ENCODE results near the gene TMEM115. TPM values are rescaled to one million over a fixed set of nuclear protein-coding genes. Genes with fewer than 3 reads are reported as not detected.

Gene TMEM115
- total RNA-seq, 4 donors from 2014 or later = 14.0 to 75.5 (median 66.2) TPM

DNA sequence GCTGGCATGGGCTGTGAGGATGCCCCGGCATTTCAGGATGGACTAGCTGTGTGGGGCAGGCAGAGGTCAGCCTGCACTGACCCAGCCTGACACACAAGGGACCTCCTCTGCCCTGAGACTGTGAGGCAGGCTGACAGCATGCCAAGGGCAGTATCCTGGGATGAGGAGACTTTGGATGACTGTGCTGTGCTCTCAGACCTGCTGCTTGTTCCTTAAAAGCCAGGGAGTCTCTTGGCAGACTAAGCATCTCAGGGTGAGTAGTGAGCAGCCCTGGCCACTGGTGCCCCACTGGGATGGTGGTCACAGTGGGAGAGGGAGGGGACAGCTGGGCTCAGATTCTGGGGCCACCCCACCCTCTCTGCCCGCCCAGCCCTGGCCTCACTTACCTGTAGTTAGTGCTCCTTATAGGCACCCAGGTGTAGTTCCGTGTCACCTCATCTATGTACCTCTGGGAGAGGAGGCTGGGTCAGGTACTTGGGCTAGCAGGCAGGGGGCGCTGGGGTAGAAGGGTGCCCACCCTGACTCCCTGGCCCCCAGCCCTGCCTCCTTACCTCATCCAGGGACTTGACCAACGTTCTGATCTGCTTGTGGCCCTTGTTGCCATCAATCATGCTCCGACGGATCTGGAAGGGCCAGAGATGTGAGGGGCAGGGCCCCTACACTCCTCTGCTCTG, 16.1 kb upstream of the TMEM115 start:
- Histone ChIP-seq H3K9me3 (no peaks in the 10 kb centered on the region), H3K27me3 (no peaks in the 10 kb centered on the region), H3K4me3 (no peak overlapping the region), H3K27ac (no peak overlapping the region), H3K36me3 (no peaks in the 10 kb centered on the region), H3K4me1 (peaks cover 0 to 6% (median 0%) of the 10 kb centered on the region in 4 donors)
- no peak for DNase-seq
- TF ChIP-seq, protein P1, sequence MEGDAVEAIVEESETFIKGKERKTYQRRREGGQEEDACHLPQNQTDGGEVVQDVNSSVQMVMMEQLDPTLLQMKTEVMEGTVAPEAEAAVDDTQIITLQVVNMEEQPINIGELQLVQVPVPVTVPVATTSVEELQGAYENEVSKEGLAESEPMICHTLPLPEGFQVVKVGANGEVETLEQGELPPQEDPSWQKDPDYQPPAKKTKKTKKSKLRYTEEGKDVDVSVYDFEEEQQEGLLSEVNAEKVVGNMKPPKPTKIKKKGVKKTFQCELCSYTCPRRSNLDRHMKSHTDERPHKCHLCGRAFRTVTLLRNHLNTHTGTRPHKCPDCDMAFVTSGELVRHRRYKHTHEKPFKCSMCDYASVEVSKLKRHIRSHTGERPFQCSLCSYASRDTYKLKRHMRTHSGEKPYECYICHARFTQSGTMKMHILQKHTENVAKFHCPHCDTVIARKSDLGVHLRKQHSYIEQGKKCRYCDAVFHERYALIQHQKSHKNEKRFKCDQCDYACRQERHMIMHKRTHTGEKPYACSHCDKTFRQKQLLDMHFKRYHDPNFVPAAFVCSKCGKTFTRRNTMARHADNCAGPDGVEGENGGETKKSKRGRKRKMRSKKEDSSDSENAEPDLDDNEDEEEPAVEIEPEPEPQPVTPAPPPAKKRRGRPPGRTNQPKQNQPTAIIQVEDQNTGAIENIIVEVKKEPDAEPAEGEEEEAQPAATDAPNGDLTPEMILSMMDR (IDR thresholded peaks at IDR 0.05) = no peak
- no peak for TF ChIP-seq POLR2A (IDR thresholded peaks at IDR 0.05)

DNA sequence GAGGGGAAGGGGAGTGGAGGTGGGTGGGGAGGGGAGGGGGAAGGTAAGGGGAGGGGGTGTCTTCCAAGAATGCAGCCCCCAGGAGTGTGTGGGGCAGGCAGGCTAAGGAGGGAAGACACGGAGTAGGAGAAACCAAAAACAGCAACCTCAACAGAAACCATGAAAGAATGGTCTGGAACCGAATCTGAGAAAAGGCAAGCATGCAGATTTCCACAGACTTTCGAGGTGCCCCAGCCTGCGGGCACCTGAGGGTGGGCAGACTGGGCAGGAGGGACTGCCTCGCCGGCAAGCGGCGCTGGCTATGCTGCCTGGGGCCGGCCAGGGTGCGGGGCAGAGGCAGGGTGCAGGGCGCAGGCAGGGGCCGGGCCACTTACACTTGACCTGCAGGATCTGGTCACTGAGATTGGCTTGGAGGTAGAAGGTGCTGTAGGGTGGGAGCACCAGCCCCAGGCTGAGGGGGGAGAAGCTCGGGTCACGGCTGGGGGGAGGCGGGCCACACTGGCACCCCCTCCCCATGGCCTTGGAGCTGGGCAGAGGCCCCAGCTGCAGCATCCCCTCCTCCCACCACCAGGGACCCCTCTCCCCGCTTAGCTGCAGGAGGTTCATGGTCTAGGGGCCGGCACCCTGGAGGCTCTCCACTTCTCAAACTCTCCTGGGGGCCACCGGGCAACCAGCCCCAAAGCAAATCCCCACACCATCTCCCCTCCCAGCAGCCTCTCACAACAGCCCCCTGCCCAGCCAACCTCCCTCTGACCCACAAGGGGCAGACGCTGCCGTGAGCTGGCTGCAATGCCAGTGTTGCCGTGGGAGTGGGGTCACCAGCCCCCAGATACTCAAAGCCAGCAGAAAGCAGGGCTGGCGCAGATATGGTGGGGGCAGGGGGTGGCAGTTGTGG, 15.3 kb upstream of the TMEM115 start:
- Histone ChIP-seq H3K27me3 (no peaks in the 10 kb centered on the region), H3K27ac (no peak overlapping the region), H3K4me3 (no peak overlapping the region), H3K9me3 (no peaks in the 10 kb centered on the region), H3K36me3 (no peaks in the 10 kb centered on the region), H3K4me1 (peaks cover 0 to 6% (median 0%) of the 10 kb centered on the region in 4 donors)
- no peak for TF ChIP-seq POLR2A (IDR thresholded peaks at IDR 0.05)
- no peak for DNase-seq

DNA sequence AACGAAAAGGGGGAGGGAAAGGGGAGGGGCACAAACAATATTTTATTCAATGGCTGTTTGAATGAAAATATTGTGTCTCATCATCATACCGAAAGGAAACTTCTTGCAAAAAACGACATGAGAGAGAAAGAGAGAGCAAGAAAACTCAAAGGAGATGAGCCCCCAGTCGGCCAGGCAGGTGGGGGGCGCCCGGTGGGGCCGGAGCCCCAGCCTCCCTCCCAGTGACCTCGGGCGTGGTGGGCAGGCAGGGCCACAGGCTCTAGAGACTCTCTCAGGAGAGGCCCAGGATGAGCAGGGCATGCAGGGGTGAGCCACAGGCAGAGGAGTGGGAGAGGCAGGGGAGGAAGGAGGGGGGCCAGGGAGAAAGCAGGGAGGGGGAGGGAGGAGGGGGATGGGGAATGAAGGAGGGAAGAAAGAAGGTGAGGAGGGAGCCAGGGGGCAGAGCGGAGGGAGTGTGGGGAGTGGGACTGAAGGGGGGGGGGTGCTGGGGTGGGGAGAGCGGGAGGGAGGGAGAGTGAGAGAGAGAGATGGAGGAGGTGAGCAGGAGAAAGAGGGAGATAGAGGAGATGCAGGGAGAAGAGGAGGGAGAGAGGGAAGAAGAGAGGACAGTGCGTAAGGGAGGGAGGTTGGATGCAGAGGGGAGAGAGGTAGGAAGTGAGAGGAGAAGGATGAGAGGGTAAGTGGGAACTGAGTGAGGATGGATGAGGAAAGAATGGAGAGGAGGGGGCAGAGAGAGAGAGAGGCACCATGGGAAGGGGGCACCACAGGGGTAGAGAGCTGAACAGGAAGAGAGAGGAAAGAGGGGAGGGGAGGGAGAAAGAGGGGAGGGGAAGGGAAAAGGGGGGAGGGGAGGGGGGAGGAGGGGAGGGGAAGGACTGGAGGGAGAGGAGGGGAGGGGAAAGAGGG, 14.1 kb upstream of the TMEM115 start:
- no peak for TF ChIP-seq POLR2A (IDR thresholded peaks at IDR 0.05)
- Histone ChIP-seq H3K9me3 (no peaks in the 10 kb centered on the region), H3K27me3 (no peaks in the 10 kb centered on the region), H3K36me3 (no peaks in the 10 kb centered on the region), H3K4me1 (peaks cover 0 to 6% (median 0%) of the 10 kb centered on the region in 4 donors), H3K27ac (no peak overlapping the region), H3K4me3 (no peak overlapping the region)
- DNase-seq = no peak

DNA sequence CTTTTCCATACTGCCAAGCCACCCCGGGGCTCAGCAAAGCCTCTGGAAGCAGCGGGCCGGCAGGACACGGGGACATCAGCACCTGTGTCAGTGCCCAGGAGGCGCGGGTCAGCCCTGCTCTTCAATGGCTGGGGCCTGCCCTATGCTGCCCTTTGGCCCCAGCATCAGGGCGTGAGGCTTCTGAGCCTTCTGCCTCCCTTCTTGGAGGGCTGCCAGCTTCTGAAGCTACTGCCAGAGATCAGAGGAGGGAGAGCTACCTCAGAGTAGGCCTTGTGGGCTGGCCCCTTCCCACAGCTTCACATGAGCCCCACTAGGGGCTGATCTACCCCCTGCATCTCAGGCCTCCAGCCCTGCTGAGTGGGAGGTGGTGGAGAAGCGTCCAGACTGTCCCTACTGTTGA, 13.0 kb upstream of the TMEM115 start:
- no peaks in the 10 kb centered on the region for H3K9me3 ChIP-seq
- H3K36me3 ChIP-seq = no peaks in the 10 kb centered on the region
- TF ChIP-seq, protein P1 (IDR thresholded peaks at IDR 0.05) = no peak
- no peak for TF ChIP-seq POLR2A (IDR thresholded peaks at IDR 0.05)
- H3K27ac ChIP-seq = no peak overlapping the region
- no peaks in the 10 kb centered on the region for H3K27me3 ChIP-seq
- DNase-seq = peak in 2 of 3 donors; percentile 84 to 87
- no peak overlapping the region for H3K4me3 ChIP-seq
- H3K4me1 ChIP-seq = peaks cover 0 to 6% (median 0%) of the 10 kb centered on the region in 4 donors

DNA sequence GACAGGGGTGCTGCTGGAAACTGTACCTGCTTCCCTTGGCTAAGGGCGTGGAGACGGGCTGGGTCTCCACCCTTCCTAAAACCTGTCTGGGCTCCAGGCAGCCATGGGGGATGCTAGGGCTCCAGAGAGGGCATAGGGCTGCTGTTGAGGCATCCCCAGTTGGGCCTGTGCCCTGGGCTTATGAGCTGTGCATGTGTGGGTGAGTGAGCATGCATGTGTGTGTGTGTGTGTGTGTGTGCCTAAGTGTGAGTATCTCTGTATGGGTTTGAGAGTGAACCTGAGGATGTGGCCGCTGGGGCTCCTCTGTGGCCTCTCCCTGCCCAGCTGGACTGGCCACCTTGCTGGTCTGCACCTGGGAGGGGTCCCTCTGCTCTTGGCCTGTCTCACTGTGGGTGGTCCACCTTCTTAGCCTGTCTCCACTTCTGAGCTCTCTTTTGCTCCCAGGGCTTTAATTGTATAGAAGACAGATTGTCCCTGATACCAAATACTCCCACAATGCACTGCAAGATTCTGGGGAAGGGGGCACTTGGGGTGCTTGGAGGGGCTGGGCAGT, 11.9 kb upstream of the TMEM115 start:
- DNase-seq = no peak
- H3K4me3 ChIP-seq = no peak overlapping the region
- no peaks in the 10 kb centered on the region for H3K27me3 ChIP-seq
- TF ChIP-seq, protein P1 (IDR thresholded peaks at IDR 0.05) = no peak
- no peak for TF ChIP-seq POLR2A (IDR thresholded peaks at IDR 0.05)
- H3K9me3 ChIP-seq = no peaks in the 10 kb centered on the region
- H3K27ac ChIP-seq = no peak overlapping the region
- no peaks in the 10 kb centered on the region for H3K36me3 ChIP-seq
- H3K4me1 ChIP-seq = peaks cover 0 to 6% (median under 1%) of the 10 kb centered on the region in 4 donors

DNA sequence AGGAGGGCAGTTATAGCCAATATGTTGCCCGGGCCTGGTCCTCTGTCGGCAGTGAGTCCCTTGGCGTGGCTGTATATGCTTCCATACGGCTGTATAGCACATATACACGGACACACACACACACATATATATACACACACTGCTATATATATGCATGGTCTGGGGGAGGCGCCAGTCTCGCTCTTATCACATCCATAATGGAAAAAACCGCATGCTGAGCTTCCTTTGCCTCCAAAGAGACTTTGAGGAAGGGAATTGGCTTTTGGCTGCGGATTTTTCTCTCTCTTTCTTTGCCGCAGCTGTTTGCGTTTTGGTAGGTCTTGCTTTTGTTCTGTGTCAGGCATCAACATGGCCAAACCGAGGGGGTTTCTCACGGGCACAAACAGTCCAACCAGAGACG, 11.3 kb upstream of the TMEM115 start:
- no peak for TF ChIP-seq POLR2A (IDR thresholded peaks at IDR 0.05)
- TF ChIP-seq, protein P1 (IDR thresholded peaks at IDR 0.05) = peak in 3 of 6 experiments; percentile 14 to 17 (median 15)
- no peaks in the 10 kb centered on the region for H3K27me3 ChIP-seq
- no peak overlapping the region for H3K27ac ChIP-seq
- no peaks in the 10 kb centered on the region for H3K36me3 ChIP-seq
- H3K9me3 ChIP-seq = no peaks in the 10 kb centered on the region
- H3K4me1 ChIP-seq = peaks cover 0 to 6% (median 5%) of the 10 kb centered on the region in 4 donors
- no peak overlapping the region for H3K4me3 ChIP-seq
- no peak for DNase-seq
